Amniotic stem cell (primary cell): Measurements from ENCODE around the gene KRT2.

Source experiments
- DNase-seq: peaks from one replicate; lab custom pipeline; 2025; lab: John Stamatoyannopoulos, UW

Gene KRT2

DNA sequence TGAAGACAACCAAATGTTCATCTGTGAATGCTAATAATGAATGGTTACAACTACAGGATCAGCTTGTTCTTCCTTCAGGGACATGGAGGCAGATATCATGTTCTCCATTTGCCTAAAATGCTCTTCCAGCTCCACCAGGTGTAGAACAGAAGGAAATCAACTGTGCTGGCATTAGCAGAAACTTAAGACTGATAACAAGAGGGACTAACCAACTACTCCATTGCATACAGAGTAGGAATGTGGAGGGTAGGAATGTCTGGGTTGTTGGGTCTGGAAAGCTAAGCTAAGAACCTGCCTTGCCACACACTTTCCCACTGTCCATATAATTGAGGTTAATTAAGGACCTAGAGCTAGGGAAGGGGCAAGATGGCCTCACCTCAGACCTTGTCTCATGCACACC, 11.4 kb upstream of the KRT2 start:
- DNase-seq = no peak

DNA sequence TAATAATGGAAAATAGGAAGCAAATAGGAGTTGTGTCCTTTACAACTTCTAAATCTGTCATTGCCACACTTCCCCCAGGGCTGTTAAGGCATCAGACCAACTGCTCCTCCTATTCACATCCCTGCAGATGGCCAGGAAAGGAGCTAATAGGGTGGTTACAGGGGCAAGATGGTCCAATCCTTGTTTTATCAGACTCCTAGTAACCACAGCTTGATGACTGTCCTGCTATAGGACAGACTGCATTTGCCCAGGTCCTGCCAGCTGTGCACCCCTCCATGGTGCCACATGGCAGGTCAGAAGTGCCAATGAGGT, 10.9 kb upstream of the KRT2 start:
- DNase-seq = no peak

DNA sequence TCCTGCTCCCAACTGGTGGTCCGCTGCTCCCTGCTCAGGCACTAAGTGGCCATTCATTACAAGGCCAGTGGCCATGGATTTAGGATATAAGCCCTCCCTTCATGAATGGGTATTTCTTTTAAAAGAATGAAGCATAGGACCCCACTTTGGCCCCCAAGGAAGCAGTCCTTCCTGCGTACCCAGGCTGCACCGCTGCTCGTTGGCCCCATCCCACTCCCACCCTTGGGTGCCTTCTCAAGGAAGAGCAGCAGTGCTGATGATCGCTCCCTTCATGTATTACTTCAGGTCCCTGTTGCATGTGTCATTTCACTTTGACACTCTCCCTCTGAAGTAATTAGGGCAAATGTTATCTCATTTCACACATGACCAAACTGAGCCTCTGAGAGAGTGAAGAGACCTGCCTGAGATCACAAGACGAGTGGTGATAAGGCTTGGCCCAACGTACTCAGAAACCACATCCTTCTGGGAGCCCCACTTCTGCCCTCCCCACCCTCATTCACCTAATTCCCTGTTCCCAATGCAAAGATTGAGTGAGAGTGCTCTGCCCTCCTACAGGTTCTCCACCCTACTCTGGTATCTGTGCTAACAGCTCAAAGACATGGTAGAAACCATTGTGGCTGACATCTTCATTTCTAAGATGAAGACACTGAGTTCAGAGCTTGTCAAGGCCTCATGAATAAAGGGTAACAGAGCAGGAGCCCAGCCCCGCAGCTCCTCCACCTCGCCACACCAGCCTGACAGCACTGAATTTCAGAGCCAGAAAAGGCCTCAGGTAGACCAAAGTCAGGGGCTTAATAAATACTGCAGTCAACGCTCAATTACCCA, 10.3 kb upstream of the KRT2 start:
- no peak for DNase-seq

DNA sequence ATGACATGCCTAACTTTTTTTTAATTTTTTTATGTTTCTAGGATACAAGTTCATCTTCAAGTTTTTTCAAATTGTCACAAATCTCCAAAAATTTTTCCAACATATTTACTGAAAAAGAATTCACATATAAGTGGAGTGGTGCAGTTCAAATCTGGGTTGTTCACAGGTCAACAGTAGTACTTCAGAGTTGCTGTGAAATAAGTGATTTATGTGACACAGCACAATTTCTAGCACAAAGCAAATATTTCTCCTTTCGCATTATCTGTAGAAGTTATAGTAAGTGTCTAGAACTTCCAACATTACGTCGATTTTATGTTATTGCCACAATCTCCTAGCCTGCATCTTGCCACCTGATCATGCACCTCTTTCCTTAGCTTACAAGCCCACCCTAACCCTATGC, 9.7 kb upstream of the KRT2 start:
- DNase-seq = no peak

DNA sequence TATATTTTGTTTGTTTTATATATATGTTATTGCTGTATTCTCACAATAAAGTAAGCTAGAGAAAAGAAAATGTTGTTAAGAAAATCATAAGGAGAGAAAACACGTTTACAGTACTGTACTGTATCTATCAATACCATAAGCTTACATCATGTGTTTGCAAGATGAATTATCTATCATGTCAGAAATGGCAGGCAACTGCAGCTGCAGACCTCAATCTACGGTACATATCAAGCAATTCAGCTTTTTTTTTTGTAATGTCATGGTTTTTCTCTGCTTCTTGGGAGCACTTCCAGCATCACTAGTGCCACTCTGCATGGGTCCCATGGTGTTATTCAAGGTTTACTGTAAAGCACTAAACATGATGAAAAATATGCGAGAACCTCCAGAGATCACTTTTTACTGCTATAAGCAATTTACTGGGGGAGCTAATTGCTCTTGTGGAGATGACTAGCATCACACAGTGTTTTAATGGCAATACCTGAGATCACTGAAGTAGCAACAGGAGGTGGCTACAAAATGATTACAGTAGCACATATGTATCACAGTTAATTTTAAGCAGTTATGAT, 9.0 kb upstream of the KRT2 start:
- no peak for DNase-seq

DNA sequence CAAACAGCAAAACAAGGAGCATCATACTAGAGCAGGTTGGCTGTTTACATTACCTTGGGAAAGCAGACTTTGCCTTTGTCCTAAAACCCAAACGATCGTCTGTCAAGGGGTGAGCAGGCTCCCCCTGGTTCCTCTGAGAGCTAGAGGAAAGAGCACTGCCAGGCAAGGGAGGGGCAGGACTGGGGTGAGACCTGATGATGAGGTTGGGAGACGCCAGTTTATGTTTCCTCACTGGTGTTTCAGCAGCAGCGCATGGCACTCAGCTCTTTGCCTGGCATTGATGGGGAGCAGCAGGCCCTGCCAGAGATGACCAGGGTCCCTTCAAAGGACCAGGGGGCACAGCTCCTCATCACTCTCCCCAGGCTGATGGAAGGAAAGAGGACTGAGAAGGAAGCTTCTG, 7.9 kb upstream of the KRT2 start:
- no peak for DNase-seq

DNA sequence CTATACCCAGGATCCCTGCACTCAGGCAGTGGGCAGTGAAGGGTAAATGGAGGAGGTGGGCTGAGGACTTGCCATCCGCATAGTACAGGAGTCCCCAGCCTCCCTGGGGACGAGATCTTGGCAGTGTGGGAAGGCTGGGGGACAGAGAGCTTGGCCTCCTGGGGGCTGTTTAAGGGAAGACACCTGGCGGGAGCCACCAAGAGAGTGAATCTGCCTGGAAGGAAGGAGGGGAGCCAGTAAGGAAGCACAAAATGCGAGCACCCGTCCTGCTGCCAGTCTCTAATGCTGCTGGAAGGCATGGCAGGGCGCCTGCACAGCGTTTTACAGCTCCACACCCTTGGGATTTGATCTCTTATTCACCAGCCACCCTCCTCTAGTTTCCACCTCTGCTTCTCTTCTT, 7.4 kb upstream of the KRT2 start:
- no peak for DNase-seq

DNA sequence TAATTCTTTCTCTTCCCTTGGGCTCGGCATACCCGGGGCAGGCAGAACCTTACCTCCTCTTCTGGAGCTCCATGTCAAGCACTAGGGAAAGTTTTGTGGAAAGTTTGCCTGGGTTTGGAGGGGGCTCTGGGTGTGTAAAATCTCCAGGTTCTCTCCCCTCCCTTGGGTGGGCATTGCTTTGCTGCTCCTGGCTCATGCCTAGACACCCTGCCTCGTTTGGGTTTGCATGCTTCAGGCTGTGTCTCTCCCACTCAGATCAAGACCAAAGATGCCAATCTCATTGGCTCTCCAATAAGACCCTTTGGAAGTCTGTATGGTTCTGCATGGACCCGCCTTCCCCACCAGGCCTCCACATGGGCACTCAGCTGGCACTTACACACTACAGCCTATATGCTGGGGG, 6.2 kb upstream of the KRT2 start:
- DNase-seq = no peak

DNA sequence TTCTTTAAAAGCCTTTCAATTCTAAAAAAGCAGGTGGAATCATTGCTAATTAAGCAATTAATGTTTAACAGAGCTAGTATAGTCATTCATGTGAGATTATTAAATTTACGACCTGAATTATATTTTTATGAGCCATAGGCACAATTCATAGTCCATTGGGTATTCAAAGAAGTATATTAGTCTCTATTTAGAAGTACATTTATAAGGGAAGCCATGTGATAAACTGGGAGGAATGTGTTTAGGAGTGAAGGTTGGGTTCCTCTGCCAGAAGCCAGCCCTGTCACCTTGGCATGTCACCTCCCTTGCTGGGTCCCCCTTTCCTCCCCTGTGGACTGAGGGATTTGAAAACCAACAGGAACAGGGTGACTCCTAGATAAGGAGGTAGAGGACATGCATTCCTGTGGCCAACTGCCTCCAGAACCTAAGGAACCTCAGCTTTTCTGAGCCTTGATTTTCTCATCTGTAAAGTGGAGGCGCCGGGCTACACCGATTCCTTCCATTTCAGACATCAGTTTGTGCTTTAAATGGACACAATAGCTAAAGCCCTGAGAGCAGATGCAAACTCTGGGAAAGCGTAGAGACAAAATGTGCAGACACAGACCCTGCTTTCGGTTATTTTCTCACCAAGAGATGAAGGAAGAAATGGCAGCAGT, 5.4 kb upstream of the KRT2 start:
- no peak for DNase-seq

DNA sequence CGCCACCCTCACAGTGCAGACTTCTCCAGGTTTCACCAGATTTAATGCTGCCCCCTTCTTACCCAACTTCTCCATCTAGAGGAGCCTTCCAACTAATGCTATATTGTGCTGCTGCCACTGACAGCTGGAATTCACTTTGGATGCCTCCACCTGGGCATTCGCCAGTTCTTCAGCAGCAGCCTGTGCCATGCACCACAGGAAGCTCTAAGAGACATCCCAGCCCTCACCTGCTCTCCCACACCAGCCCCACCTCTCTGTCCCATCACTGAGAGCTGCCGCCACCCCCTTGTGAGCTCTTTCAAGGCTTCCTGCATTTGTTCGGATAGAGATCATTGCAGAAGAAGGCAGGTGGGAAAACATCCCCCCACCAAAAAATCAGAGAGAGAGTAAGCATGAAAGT, 4.6 kb upstream of the KRT2 start:
- DNase-seq = no peak

DNA sequence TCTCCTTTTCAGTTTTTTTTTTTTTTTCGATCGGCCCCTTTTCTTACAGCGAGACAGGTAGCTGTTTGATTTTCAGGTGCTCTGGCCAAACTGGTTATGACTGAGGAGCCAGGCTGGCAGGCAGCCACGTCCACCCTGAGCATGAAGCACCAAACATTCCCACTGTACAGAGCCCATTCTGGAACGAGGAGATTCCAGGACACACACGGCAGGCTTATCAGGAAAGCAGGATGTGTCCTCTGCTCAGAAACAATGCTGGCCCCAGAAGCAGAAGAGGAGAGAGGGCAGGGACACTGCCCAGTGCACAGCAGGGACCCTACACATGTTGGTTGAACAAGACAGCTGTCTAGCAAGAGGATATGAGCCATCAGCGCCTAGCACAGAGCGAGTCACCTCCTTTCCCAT, 3.7 kb upstream of the KRT2 start:
- no peak for DNase-seq

DNA sequence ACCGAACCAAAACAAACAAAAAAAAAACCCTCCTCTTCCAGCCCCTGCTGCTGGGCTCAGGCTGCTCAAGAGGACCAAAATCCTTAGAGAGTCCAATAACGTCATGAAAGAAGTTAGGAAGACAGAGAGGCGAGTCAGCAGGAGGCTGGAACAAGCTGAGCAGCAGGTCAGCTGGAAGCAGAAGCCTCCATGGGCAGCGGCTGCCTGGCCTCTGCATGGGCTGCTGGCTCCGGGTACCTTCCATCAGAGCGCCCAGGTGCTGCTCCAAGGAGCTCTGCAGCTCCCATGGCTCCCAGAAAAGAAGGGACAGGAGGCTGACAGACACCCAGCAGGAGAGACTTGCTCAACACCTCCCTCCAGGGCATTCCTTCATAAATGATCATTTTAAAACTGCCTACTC, 3.2 kb upstream of the KRT2 start:
- DNase-seq = no peak

DNA sequence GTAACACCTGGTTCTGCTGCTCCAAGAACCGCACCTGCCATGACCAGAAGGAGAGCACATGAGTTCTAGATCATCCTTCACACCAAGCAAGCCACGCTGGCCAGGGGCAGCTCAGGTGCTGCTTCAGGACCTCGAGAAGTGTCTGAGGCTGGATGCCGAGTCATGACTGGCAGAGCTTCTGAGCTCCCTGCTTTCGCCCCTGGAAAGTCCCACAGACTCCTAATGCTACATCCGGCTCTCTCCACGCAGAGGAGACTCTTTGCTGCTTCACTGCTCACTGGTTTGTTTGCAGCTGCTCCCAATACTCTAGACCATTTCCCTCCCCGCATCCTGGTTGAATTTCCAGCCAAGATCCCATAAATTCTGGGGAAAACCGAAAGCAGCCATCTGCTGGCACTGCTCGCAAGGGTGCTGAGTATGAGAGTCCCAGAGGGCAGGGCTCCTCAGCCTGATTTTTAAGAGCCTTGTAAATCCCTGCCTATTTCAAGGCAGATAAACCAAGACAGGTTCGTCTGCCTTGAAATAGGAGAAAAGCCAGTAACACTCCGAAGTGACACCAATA, 1.4 kb downstream of the KRT2 start:
- DNase-seq = no peak

DNA sequence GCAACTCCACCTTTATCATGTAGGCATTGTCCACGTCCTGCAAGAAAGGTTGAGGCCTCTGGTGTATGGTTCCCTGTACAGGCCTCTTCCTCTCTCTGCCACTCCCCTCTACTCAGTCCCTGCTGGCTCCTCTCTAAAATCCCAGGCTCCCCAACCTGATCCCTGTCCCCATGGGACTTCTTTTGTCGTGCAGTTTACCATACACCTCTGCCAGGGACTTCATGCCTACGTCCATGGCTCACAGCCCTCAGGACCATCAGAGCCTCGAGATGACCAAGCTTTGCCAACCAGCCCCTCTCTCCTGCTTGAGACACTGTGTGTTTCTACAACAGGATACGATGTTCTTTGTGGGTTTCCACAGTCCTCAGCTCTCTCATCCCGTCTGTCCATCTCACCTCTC, 2.9 kb downstream of the KRT2 start:
- no peak for DNase-seq

DNA sequence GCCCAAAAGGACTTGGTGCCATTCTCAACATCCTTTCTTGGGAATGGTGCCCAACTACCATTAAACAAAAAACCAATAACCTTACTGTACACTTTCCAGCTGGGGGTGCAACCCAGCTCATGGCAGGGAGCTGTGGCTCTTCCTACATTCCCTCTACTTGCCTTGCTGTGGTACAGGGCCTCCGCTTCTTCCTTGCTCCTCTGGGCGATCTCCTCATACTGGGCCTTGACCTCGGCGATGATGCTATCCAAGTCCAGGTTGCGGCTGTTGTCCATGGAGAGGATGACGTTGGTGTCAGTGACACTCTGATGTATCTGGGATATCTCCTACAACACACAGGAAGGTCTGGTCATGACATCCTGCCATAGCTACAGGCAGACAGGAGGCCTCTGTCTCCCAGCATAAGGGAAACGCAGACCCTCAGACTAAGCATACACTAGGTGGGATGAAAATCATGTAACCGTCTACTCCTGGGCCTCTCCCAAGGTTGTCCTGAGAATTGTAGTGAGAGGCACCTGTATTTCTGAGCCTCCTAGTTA, 3.9 kb downstream of the KRT2 start:
- no peak for DNase-seq

DNA sequence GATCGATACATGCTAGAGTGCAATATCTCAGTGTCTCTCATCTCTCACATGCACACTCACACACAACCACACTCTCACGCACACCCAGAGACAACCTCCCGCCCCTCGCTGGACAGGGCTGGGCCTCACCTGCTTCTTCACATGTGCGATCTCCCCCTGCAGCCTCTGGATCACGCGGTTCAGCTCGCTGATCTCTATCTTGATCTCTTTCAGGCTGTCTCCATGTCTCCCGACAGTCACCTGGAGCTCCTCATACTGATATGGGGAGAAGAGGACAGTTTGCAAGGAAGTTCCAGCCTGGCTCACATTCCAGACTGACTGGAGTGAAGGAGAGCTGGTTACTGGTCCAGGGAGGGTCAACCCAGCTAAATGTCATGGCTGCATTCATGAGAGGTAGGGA, 4.4 kb downstream of the KRT2 start:
- no peak for DNase-seq

DNA sequence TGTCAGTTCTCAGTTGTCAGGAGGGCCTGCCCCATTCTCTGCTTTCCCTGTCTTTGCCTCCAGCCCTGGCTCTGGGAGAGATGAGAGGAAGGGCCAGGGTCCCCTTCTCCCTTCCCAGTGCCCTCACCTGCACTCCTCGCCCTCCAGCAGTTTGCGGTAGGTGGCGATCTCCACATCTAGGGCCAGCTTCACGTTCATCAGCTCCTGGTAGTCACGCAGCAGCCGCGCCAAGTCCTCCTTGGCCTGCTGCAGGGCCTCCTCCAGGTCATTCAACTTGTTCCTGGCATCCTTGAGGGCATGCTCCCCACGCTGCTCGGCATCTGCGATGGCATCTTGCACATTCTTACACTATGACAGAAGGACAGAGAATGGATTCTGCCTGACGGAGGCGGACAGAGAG, 5.4 kb downstream of the KRT2 start:
- no peak for DNase-seq

DNA sequence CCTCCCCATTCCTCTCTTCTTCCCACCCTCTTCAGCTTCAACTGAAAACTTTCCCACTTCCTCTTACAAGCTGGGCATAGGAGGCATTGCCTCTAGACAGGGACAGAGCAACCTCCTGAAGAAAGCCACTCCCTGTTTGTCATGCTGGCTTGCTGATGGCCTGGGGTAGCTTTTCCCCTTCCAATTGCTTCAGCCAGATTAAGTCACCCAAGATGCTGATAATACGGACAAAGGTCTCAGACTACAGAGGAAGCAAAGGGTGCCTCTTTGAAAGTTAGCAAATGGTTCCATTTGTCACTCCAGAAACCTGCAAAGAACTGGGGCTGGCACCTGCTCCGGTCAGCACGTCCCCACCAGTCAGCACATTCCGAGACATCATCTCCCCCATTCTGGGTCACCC, 6.0 kb downstream of the KRT2 start:
- no peak for DNase-seq

DNA sequence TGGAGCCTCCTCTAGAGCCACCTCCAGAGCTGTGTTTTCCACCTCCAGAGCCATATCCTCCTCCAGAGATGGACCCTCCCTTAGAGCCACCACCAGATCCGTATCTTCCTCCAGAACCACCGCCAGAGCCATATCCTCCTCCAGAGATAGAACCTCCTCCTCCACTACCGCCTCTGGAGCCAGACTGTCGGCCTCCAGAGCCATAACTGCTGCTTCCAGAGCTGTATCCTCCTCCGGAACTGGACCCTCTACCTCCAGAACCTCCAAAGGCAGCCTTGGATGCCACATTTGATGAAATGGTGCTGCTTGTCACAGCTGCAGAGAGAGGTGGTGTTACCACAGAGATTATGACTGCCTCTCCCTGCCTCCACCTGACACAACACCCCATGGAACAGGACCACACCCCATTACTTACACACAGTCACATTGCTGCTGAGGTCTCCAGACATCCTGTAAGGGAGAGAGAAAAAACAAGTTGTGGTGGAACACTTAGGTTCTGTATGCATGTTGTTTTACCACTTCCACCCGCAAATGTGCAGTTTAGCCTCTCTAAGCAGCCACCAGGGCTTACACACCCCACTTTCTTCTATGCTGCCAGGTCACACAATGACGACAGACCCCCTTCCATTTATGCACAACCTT, 6.8 kb downstream of the KRT2 start:
- no peak for DNase-seq

DNA sequence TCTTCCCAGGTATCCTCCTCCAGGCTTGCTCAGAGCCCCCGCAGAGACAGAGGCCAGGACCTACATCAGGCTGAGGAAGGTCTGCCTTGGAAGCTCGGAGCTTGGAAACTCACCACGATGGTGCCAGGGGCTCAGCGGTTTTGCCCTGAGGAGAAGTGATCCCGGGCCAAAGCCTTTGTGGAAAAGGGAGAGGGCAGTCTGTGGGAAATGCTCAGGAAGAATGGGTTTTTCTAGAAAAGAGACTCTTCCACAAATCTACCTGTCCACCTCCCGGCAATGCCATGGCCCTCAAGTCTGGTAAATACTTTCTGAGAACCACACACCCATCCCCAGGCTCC, 8.0 kb downstream of the KRT2 start:
- DNase-seq = no peak

DNA sequence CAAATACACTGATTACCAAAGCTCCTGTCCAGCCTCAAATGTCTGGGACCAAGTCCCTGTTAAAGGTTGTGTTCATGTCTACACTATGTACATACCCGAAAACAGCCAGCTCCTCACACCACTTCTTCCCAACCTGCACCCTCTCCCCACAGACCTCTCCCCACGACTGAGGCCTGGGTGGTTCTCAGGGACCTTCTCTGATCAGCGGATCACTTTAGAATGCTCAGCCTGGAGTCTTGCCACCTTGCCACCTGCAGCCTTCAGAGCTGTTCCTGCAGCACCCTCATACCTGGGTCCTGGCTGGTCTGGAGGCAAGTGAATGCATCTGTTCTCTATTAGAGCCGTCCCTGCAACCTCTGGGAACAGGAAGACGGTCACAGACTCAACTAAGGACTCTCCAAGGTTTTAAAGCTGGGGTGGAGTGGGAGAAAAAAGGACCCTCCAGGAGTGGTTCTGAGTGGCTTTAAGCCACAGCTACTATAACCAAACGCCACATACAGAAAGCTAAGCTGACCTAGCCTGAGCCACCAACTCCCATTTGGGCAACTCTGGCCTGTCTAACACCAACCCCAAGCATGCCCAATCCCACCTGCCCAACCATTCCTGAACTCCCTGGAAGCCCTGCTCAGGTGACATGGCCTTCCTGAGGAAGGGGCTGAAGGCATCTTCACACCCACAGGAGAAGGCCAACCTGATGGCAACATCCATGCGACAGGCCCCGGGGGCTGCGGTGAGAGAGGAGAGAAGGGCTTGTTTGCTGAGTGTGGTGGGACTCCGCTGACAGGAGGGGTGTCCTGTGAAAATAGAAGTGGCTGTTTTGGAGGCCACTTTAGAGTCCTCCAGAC, 8.6 kb downstream of the KRT2 start:
- no peak for DNase-seq

DNA sequence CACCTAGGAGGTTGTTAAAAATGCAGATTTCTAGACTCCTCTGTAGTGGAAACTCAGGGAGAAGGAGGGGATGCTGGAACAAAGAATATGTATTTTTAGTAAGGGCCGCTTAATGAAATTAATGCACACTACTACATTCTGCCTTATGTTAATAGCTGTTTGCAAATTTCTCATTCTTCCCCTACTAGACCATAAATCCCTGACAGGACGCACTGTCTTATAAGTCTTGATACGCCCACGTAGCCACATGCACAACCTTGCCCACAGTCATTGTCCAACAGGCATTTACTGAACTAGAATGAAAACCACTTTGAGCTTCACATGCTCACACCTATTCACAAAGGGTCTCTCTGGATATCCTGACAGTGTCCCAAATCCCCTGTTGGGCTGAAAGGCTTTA, 10.5 kb downstream of the KRT2 start:
- DNase-seq = no peak
